Gastroesophageal sphincter (tissue), 3 donors: ENCODE data around the gene NEK6.

Experiments used
- EP300 ChIP-seq: sonication (generic); formaldehyde crosslinking; IDR thresholded peaks from one replicate; pipeline ENCODE4 v1.6.1; 2017; ENCODE audit warnings: antibody characterized with exemption, mild to moderate bottlenecking
- POLR2A ChIP-seq, 2 donors: fragments of 450-650 bp; IDR thresholded peaks; one replicate each; pipeline ENCODE4 v1.6.1; 2017; ENCODE audit warnings: antibody characterized with exemption in 2 of 2, mild to moderate bottlenecking in 2 of 2, moderate library complexity in 1 of 2
- POLR2AphosphoS5 ChIP-seq: sonication (generic); formaldehyde crosslinking; IDR thresholded peaks from one replicate; pipeline ENCODE4 v1.6.1; 2017; ENCODE audit warnings: antibody characterized with exemption
- TF ChIP-seq, protein P1 (sequence below), 4 experiments: fragments of 200-600 bp in 2 of 4; fragments of 450-650 bp in 2 of 4; sonication (generic) in 1 of 4; IDR thresholded peaks; one replicate each; pipeline ENCODE4 v1.5.1; 2017 to 2019; ENCODE audit warnings: antibody characterized with exemption in 4 of 4, mild to moderate bottlenecking in 2 of 4, moderate library complexity in 2 of 4

DNA sequence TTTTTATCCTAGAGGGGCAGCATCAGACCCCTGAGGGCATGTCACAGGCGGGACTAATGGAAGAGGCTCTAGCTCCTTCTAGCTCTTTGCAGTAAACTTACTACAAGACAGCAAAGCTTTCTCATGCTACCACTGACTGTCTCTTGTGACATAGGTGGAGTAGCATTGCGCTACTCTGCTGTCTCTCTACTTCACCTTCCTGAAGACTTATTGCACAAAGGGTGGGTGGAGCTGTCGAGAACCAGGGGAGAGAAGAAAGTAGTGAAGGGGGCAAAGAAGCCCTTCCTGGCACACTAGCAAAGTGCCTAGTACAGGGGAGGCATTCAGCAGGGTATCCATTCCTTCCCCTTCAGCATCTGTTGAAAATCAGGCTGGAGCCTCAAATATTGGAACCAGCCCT lies 36.1 kb upstream of the NEK6 start:
- TF ChIP-seq, protein P1, sequence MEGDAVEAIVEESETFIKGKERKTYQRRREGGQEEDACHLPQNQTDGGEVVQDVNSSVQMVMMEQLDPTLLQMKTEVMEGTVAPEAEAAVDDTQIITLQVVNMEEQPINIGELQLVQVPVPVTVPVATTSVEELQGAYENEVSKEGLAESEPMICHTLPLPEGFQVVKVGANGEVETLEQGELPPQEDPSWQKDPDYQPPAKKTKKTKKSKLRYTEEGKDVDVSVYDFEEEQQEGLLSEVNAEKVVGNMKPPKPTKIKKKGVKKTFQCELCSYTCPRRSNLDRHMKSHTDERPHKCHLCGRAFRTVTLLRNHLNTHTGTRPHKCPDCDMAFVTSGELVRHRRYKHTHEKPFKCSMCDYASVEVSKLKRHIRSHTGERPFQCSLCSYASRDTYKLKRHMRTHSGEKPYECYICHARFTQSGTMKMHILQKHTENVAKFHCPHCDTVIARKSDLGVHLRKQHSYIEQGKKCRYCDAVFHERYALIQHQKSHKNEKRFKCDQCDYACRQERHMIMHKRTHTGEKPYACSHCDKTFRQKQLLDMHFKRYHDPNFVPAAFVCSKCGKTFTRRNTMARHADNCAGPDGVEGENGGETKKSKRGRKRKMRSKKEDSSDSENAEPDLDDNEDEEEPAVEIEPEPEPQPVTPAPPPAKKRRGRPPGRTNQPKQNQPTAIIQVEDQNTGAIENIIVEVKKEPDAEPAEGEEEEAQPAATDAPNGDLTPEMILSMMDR (IDR thresholded peaks at IDR 0.05) = no peak
- no peak for TF ChIP-seq POLR2A (IDR thresholded peaks at IDR 0.05)
- TF ChIP-seq POLR2AphosphoS5 = no peak
- no peak for TF ChIP-seq EP300
